Measurements from ENCODE around the gene CALY. TPM values are rescaled to one million over a fixed set of nuclear protein-coding genes. Genes with fewer than 3 reads are reported as not detected.

CALY gene
- total and polyA plus RNA-seq, 12 donors, result 0.55 to 30.7 (median 12.4) TPM; not detected in 4

- no peaks in the 10 kb centered on the region for H3K36me3 ChIP-seq (replicated peaks in 1 of 2)
- H3K27me3 ChIP-seq, result no peaks in the 10 kb centered on the region
- TF ChIP-seq CTCF (IDR thresholded peaks at IDR 0.05) (no peak), POLR2A (IDR thresholded peaks at IDR 0.05) (no peak)
- H3K4me3 ChIP-seq, result no peak overlapping the region
- WGBS, 4 donors, result 95 to 100% (median 100%) methylated on average over 2 to 3 of the region's 3 CpGs; no CpG with 5 or more reads in 1 of the 4 donors
- H3K27ac ChIP-seq, result no peak overlapping the region
- H3K4me1 ChIP-seq (replicated peaks in 1 of 2), result peaks cover 6 to 12% of the 10 kb centered on the region in 2 donors
- intact Hi-C loops (cut with DNase I), result no loop called here
- DNase-seq, result no peak
- H3K9me3 ChIP-seq (replicated peaks in 1 of 3), result no peaks in the 10 kb centered on the region
These were observed 19.3 kb upstream of the CALY start for GRCh38 chr10:133355991-133356390.

GRCh38 chr10:133355266-133355665 lies 18.6 kb upstream of the CALY start:
- no peaks in the 10 kb centered on the region for H3K36me3 ChIP-seq (replicated peaks in 1 of 2)
- H3K9me3 ChIP-seq (replicated peaks in 1 of 3), result no peaks in the 10 kb centered on the region
- no peak for TF ChIP-seq CTCF (IDR thresholded peaks at IDR 0.05)
- no peak for TF ChIP-seq POLR2A (IDR thresholded peaks at IDR 0.05)
- intact Hi-C loops (cut with DNase I), result no loop called here
- no peaks in the 10 kb centered on the region for H3K27me3 ChIP-seq
- 89 to 100% (median 97%) methylated on average over 2 to 6 of the region's 6 CpGs for WGBS, 4 donors
- no peak overlapping the region for H3K27ac ChIP-seq
- no peak overlapping the region for H3K4me3 ChIP-seq
- DNase-seq, result no peak
- H3K4me1 ChIP-seq (replicated peaks in 1 of 2), result peaks cover 6 to 12% of the 10 kb centered on the region in 2 donors

- no peaks in the 10 kb centered on the region for H3K9me3 ChIP-seq (replicated peaks in 1 of 3)
- no peaks in the 10 kb centered on the region for H3K36me3 ChIP-seq (replicated peaks in 1 of 2)
- no peak for TF ChIP-seq POLR2A (IDR thresholded peaks at IDR 0.05)
- no peak for TF ChIP-seq CTCF (IDR thresholded peaks at IDR 0.05)
- H3K4me1 ChIP-seq (replicated peaks in 1 of 2), result peaks cover 6 to 12% of the 10 kb centered on the region in 2 donors
- H3K27me3 ChIP-seq, result no peaks in the 10 kb centered on the region
- WGBS, 4 donors, result 92 to 100% (median 94%) methylated on average over 1 to 14 of the region's 14 CpGs
- H3K4me3 ChIP-seq, result no peak overlapping the region
- no peak overlapping the region for H3K27ac ChIP-seq
- no peak for DNase-seq
- intact Hi-C loops (cut with DNase I), result no loop called here
These were observed 18.1 kb upstream of the CALY start for GRCh38 chr10:133354672-133355240.

- WGBS, 4 donors, result 83 to 86% (median 85%) methylated on average over 14 to 16 of the region's 16 CpGs
- TF ChIP-seq POLR2A (IDR thresholded peaks at IDR 0.05), result no peak
- TF ChIP-seq CTCF (IDR thresholded peaks at IDR 0.05), result no peak
- no peak overlapping the region for H3K27ac ChIP-seq
- intact Hi-C loops (cut with DNase I), result no loop called here
- no peaks in the 10 kb centered on the region for H3K36me3 ChIP-seq (replicated peaks in 1 of 2)
- H3K27me3 ChIP-seq, result no peaks in the 10 kb centered on the region
- no peak overlapping the region for H3K4me3 ChIP-seq
- H3K9me3 ChIP-seq (replicated peaks in 1 of 3), result no peaks in the 10 kb centered on the region
- peaks cover 6 to 12% of the 10 kb centered on the region in 2 donors for H3K4me1 ChIP-seq (replicated peaks in 1 of 2)
- no peak for DNase-seq
These were observed 17.4 kb upstream of the CALY start for GRCh38 chr10:133353988-133354605.
